HG03097 (cell line): ENCODE measurements around the gene EEIG2.

Experiments used
- ATAC-seq: cut with Tn5 transposase; IDR thresholded peaks from one replicate; pipeline ENCODE4 v1.9.1; 2021; ENCODE audit not compliant: unreplicated experiment, low FRiP score

Gene EEIG2

GRCh38 chr1:108574008-108574407, 14.1 kb downstream of the EEIG2 start:
- ATAC-seq, result no peak

GRCh38 chr1:108575375-108575774, 15.5 kb downstream of the EEIG2 start:
- ATAC-seq, result no peak

GRCh38 chr1:108583757-108584427, 24.0 kb downstream of the EEIG2 start:
- no peak for ATAC-seq

- ATAC-seq, result no peak
These were observed 24.5 kb downstream of the EEIG2 start for GRCh38 chr1:108584428-108584856.

GRCh38 chr1:108585313-108585712, 25.4 kb downstream of the EEIG2 start:
- ATAC-seq, result no peak

- ATAC-seq, result no peak
These were observed 30.5 kb downstream of the EEIG2 start for GRCh38 chr1:108590441-108590840.

- ATAC-seq, result no peak
These were observed 31.1 kb downstream of the EEIG2 start for GRCh38 chr1:108590957-108591356.

GRCh38 chr1:108591466-108591865, 31.6 kb downstream of the EEIG2 start:
- no peak for ATAC-seq

GRCh38 chr1:108592030-108592759, 32.3 kb downstream of the EEIG2 start:
- ATAC-seq, result no peak

- no peak for ATAC-seq
These were observed 33.5 kb downstream of the EEIG2 start for GRCh38 chr1:108593448-108593847.

- no peak for ATAC-seq
These were observed 35.6 kb downstream of the EEIG2 start for GRCh38 chr1:108595507-108595906.

GRCh38 chr1:108597041-108597440, 37.1 kb downstream of the EEIG2 start:
- ATAC-seq, result no peak

GRCh38 chr1:108598340-108598739, 38.4 kb downstream of the EEIG2 start:
- no peak for ATAC-seq

- ATAC-seq, result no peak
These were observed 40.6 kb downstream of the EEIG2 start for GRCh38 chr1:108600504-108600903.

GRCh38 chr1:108601708-108602410, 42.0 kb downstream of the EEIG2 start:
- ATAC-seq, result no peak

- ATAC-seq, result no peak
These were observed 45.7 kb downstream of the EEIG2 start for GRCh38 chr1:108605633-108606032.

GRCh38 chr1:108606478-108606877, 46.6 kb downstream of the EEIG2 start:
- no peak for ATAC-seq

GRCh38 chr1:108609483-108610049, 49.7 kb downstream of the EEIG2 start:
- ATAC-seq, result no peak
